H1 (cell line): ENCODE results near the gene TTC23.

Experiments used
- BACH1 ChIP-seq: IDR thresholded peaks from 2 replicates; pipeline ENCODE4 v1.6.1; 2012; ENCODE audit warnings: low read length, improper control_type of control experiment
- CHD1 ChIP-seq: IDR thresholded peaks from 2 replicates; pipeline ENCODE4 v1.6.1; 2012; ENCODE audit warnings: low read depth, low read length, improper control_type of control experiment
- CHD2 ChIP-seq: IDR thresholded peaks from 2 replicates; pipeline ENCODE4 v1.6.1; 2012; ENCODE audit warnings: low read length, improper control_type of control experiment
- CTCF ChIP-seq, 3 experiments: IDR thresholded peaks; 1 replicate in 2 of 3; 2 replicates in 1 of 3; pipeline versions ENCODE4 v1.5.1 to v1.6.1; 2011; ENCODE audit warnings: low read length in 3 of 3, mild to moderate bottlenecking in 3 of 3, inconsistent platforms in 2 of 3, low read depth in 1 of 3, moderate library complexity in 1 of 3; ENCODE audit not compliant: insufficient read depth in 1 of 3; ENCODE audit errors: control extremely low read depth in 1 of 3
- EZH2 ChIP-seq: fragments of 200-600 bp; sonication (generic); IDR thresholded peaks from 2 replicates; pipeline ENCODE4 v1.7.1; 2012; ENCODE audit warnings: low read depth, mild to moderate bottlenecking, moderate library complexity, low read length, inconsistent platforms; ENCODE audit not compliant: severe bottlenecking
- POLR2A ChIP-seq, 2 experiments: IDR thresholded peaks; 1 replicate in 1 of 2; 2 replicates in 1 of 2; pipeline ENCODE4 v1.6.1; 2011; ENCODE audit warnings: low read depth in 2 of 2, low read length in 2 of 2, mild to moderate bottlenecking in 2 of 2; ENCODE audit errors: control extremely low read depth in 1 of 2
- POLR2AphosphoS5 ChIP-seq: IDR thresholded peaks from 2 replicates; pipeline ENCODE4 v1.6.1; 2011; ENCODE audit warnings: low read depth, low read length
- SRF ChIP-seq: IDR thresholded peaks from 2 replicates; pipeline ENCODE4 v1.6.1; 2011; ENCODE audit warnings: mild to moderate bottlenecking, low read depth, low read length, moderate library complexity
- TAF1 ChIP-seq: IDR thresholded peaks from 2 replicates; pipeline ENCODE4 v1.6.1; 2011; ENCODE audit warnings: mild to moderate bottlenecking, low read depth, low read length
- ZNF274 ChIP-seq: IDR thresholded peaks from 2 replicates; pipeline ENCODE4 v1.7.0; 2012; ENCODE audit warnings: low read length, borderline replicate concordance; ENCODE audit errors: extremely low read depth

DNA sequence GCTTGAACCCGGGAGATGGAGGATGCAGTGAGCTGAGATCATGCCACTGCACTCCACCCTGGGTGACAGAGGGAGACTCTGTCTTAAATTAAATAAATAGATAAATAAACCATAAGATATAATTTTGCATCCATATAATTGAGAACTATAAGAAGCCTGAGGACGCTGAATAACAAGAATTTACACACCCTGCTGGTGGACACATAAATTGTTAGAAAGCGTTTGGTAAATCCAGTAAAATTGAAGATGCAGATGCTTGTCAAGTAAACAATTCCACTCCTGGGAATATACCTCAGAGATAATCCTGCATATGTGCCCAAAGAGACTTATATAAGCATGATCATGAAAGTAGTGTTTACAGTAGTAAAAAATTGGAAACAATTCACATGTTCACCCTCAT, 41.7 kb downstream of the TTC23 start:
- no peak for TF ChIP-seq CTCF (IDR thresholded peaks at IDR 0.05; ENCODE audit: control extremely low read depth in 1 of 3, insufficient read depth in 1 of 3, low read depth in 1 of 3, low read length in 3 of 3)
- TF ChIP-seq POLR2A (IDR thresholded peaks at IDR 0.05; ENCODE audit: control extremely low read depth in 1 of 2, low read depth in 2 of 2, low read length in 2 of 2), result no peak
- TF ChIP-seq EZH2, result no peak
- TF ChIP-seq TAF1, result no peak
- no peak for TF ChIP-seq POLR2AphosphoS5
- TF ChIP-seq SRF, result no peak
- TF ChIP-seq CHD2, result no peak
- TF ChIP-seq BACH1, result no peak
- no peak for TF ChIP-seq CHD1
- no peak for TF ChIP-seq ZNF274
